CD4-positive, alpha-beta T cell treated with Interleukin-1 beta for 1 hour (primary cell): Measurements from ENCODE around the gene AZU1.
"Not testable (repeated sequence)": the region's sequence is repeated elsewhere in the genome, so short reads cannot be mapped to it uniquely, and the experiment has no call there.

Source experiments
- DNase-seq, 2 donors: peaks; one replicate each; pipeline ENCODE4 v3.0.0-alpha.2; 2020 to 2022

AZU1 gene

DNA sequence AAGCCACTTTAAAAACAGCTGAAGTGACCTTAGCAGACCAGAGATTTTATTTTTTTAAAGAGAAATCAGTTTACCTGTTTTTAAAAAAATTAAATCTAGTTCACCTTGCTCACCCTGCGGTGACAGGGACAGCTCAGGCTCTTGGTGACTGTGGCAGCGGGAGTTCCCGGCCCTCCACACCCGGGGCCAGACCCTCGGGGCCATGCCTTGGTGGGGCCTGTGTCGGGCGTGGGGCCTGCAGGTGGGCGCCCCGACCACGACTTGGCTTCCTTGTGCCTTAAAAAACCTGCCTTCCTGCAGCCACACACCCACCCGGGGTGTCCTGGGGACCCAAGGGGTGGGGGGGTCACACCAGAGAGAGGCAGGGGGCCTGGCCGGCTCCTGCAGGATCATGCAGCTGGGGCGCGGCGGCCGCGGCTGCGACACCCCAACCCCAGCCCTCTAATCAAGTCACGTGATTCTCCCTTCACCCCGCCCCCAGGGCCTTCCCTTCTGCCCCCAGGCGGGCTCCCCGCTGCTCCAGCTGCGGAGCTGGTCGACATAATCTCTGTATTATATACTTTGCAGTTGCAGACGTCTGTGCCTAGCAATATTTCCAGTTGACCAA lies 16.7 kb upstream of the AZU1 start:
- DNase-seq, result no peak

DNA sequence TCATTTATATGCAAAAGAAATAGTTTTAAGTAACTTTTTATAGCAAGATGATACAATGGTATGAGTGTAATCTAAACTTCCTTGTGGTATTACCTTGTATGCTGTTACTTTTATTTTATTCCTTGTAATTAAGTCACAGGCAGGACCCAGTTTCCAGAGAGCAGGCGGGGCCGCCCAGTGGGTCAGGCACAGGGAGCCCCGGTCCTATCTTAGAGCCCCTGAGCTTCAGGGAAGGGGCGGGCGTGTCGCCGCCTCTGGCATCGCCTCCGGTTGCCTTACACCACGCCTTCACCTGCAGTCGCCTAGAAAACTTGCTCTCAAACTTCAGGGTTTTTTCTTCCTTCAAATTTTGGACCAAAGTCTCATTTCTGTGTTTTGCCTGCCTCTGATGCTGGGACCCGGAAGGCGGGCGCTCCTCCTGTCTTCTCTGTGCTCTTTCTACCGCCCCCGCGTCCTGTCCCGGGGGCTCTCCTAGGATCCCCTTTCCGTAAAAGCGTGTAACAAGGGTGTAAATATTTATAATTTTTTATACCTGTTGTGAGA lies 16.1 kb upstream of the AZU1 start:
- DNase-seq, result no peak

DNA sequence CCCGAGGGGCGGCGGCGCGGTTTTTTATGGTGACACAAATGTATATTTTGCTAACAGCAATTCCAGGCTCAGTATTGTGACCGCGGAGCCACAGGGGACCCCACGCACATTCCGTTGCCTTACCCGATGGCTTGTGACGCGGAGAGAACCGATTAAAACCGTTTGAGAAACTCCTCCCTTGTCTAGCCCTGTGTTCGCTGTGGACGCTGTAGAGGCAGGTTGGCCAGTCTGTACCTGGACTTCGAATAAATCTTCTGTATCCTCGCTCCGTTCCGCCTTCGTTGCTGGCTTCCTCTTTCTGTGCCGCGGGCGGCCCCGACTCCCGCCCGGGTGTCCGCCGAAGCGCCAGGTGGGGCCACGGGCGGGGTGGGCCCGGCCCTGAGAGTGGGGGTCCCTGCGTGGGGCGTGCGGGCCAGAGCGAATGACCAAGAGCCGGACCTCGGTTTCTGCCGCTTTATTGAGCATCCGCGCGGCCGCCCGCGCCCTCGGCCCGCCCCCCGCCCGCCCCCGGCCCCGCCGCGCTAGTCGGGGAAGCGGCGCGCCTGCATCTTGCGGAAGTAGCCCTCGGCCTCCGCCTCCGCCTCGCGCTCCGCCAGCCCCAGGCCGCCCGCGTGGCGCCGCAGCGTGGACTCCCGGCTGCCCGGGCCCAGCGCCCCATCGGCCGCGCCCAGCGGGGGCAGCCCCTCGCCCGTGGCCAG lies 15.4 kb upstream of the AZU1 start:
- DNase-seq, result no peak

DNA sequence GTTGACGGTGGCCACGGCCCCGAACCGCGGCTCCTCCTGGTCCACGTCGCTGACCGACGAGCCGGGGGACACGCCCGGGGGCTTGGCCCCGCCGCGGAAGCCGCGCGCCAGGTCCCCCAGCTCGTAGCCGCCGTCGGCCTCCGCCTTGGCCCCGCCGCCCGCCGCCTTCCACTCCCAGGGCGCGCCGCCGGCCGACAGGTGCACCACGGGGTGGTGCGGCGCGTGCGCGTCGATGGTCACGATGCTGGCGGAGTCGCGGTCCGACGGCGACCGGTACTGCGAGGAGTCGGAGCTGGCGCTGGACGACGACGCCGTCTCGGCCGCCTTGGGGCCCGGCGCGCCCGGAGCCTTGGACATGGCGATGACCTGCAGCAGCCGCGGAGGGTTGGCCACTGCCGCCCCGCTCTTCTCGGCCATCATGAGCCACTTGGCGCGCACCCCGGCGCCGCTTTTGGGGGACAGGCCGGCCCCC lies 14.9 kb upstream of the AZU1 start:
- no peak for DNase-seq

DNA sequence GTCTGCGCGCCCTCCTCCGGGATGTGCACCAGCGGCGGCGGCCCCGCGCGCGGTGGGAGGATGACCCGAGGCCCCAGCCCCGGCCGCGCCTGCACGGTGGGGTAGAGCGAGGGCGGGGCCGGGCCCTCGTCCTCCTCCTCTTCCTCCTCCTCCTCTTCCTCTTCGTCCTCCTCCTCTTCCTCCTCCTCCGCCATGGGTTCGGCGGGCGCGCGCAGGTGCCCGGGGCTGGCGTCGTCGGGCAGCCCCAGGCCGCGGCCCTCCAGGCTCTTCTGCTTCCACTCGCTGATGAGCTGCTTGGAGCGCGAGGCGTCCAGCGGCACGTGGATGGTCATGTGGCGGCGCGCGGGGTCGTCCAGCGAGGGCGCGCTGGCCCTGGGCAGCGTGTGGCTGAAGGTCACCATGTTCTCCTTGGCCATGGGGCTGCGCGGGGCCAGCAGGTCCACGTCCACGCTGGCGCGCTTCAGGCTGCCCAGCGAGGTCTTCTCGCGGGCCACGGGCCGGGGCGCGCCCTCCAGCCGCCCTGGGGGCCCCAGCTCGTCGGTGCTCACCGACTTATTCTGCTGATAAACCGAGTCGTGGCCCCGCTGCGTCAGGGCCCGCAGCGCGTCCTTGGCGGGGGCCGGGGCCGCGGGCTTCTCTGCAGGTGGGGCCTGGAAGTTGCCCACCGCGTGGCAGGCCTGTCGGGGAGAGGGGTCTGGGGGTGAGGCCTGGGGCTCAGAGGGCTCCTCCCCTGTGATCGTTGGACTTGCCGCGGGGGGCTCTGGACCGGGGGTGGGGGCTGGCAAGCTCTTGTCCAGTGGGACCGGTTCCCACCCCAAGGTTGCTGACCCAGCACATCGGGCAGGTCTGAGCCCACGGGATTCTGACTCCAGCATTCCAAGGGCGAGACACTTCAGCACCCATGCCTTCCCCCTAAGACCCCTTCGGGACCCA lies 14.2 kb upstream of the AZU1 start:
- no peak for DNase-seq

DNA sequence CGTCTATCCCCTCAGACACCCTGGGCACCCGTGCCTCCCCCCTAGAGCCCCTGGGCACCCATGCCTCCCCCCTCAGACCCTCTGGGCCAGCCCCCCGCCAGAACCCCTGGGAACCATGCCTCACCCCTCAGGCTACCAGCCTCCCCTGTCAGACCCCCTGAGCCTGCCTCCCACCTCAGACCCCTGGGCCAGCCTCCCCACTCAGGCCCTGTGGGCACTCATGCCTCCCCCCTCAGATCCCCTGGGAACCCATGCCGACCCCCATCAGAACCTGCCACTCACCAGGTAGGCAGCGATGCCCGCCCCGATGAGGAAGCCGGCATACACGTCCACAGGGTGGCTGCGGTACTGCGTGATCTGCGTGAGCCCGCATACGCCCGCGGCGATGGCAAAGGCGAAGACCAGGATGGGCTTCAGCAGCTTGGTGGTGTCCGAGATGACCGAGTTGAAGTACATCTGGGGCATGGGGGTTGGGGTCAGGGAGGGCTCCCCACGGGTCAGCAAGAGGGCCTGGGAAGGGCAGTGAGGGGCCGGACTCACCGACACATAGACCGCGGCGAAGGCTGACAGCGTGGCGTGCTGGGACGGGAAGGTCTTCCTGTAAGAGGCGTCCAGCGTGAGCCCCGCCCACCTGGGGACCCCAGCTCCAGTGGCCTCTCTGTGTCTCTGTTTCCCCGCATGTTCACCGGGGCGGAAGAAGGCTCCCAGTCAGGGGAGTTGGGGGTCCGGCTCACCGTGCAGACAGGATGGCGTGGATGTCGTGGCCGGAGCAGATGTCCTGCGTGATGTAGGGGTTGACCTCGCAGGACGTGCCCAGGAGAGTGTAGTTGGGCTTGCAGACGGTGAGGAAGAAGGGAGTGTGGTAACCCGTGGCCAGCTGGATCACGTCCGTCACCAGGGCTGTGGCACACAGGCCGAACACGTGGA lies 13.2 kb upstream of the AZU1 start:
- no peak for DNase-seq

DNA sequence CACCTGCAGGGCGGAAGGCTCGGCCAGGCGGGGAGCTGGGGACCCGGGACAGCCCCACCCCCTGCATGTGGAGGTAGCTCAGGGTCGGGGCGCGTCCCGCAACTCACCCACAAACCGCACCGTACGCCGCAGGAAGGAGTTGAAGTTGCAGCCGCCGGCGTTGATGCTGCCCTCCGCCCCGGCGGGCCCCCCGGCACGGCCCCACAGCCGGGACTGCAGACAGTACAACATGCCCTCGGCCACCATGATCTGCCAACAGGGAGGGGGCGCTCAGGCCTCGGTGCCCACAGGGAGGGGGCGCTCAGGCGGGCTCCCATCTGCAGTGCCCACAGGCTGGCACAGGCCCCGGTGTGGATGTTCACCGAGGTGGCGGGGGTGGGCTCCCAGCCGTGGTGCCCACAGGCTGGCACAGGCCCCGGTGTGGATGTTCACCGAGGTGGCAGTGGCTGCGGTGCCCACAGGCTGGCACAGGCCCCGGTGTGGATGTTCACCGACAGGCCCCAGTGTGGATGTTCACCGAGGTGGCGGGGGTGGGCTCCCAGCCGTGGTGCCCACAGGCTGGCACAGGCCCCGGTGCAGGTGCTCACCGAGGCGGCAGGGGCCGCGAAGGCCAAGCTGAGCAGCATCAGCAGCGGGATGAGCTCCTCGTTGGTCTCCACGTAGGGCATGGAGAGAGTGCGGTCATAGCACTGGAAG lies 12.4 kb upstream of the AZU1 start:
- DNase-seq, result no peak

DNA sequence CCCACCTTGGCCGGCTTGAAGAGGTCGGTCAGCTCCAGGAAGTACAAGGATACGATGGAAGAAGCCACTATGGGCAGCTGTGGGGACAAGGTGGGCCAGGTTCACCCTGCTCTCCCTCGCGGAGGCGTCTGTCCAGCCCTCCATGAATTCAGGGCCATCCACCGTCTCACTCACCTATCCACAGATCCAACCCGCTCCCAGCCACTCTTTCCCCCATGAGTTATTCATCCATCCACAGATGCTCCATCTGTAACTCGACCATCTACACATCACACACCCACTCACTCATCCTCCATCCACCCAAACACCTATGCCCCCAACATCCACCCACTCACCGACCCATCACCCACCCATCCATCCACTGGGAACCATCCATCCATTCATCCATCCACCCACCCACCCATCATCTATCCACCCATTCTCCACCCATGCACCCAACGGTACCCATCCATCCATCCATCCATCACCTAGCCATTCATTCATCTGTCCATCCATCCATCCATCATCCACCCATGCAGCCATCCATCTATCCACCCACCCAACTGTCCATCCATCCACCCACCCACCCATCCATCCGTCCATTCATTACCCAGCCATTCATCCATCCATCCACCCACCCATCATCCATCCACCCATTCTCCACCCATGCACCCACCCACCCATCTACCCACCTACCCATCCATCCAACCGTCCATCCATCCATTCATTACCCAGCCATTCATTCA lies 11.7 kb upstream of the AZU1 start:
- no peak for DNase-seq

DNA sequence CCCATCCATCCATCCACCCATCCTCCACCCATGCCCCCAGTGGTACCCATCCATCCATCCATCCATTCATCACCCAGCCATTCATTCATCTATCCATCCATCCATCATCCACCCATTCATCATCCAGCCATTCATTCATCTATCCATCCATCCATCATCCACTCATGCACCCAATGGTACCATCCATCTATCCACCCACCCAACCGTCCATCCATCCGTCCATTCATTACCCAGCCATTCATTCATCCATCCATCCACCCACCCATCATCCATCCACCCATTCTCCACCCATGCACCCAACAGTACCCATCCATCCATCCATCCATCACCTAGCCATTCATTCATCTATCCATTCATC lies 11.2 kb upstream of the AZU1 start:
- no peak for DNase-seq

DNA sequence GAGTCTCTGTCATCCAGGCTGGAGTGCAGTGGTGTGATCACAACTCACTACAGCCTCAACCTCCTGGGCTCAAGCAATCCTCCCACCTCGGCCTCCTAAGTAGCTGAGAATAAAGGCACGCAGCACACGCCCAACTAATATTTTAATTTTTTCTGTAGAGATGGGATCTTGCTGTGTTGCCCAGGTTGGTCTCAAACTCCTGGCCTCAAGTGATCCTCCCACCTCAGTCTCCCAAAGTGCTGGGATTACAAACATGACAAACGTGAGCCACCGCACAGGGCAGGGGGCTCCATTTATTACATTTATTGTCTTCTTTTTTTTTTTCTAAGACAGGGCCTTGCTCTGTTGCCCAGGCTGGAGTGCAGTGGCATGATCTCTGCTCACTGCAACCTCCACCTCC lies 7.4 kb upstream of the AZU1 start:
- not testable (repeated sequence) for DNase-seq

DNA sequence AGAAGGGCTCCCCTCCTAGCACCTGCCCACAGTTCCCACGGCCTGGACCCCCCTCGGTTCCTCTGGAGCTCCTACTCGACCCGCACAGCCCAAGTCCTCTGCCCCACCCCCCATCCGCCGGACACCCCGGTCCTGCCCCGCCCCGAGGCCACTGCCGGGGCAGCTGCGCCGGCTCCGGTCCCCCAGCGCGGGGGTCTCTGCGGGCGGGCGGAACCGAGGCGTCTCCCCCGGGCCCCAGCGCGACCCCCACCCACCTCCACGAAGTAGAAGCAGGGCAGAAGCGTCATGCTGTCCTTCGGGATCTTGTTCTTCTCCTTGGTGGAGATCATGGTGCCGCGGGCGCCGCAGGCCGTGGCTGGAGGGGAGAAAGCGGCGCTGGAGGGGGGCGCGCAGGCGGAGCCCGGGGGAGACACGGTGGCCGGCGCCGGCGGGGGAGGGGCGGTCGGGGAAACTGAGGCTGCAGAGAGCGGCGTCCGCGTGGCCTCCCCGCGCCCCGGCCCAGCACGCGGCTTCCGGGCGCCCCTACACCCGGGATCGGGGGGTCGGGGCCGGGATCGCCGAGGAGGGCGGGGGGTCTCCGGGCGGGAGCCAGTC lies 6.3 kb upstream of the AZU1 start:
- DNase-seq, result no peak

DNA sequence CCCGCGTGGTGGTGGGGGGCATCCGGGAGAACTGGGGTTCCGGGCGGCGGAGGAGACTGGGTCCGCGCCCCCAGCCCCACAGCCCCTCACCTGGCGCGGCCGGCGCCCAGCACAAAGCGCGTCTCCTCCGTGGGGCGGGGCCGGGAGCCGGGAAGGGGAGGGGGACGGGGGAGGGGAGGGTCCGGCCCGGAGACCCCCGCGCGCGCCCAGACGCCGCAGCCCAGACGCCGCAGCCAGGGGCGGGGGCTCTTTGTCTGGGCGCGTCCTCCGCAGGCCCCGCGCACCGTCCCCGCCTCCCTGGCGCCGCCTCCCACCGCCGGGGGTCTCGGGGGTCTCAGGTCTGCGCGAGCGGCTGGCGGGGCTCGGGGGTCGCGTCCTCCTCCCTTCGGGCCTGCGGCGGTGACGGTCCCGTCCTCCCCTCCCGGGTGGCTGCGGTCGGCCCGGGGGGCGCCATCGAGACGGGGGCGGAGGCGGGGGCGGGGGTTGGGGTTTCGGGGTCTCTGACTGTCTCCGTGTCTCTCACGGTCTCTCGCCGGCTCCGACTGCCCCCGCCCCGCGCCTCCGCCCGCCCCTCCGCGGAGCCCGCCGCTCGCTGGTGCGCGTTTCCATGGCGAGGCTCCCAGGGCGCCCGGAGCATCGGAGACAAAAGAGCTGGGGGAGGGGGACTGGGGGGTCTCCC lies 5.7 kb upstream of the AZU1 start, which contains the start of gene PLPPR3:
Gene PLPPR3, minus strand, starts transcription at position 131 of the 679 bp plus-strand sequence. CDS start 396 bp downstream, outside the sequence.
- DNase-seq, result no peak

DNA sequence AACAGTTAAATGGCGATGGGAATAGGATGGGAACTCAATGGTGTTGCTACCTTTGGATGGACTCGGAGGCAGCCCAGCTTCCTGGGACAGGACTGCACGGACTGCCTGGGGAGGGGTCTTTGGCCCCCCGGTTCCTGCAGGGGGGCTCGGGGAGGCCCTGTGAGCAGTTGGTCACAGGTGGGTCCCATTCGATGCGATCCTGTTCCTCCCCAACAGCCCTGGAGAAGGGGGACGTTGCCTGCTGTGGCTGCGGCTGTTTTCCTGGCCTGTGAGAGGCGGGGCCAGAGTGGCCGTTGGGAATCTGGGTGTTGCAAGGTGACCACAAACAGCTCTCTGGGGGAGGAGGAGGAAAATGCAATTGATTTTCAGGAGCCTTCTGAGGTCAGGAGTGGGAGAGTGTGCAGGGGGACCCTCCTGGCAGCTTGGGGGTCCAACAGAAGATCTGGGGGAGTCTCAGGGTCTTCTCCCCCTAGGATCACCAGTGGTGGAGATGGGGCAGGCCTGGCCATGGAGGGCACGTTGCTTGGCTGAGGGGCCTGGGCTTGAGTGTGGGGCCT lies 4.0 kb upstream of the AZU1 start:
- DNase-seq, result no peak

DNA sequence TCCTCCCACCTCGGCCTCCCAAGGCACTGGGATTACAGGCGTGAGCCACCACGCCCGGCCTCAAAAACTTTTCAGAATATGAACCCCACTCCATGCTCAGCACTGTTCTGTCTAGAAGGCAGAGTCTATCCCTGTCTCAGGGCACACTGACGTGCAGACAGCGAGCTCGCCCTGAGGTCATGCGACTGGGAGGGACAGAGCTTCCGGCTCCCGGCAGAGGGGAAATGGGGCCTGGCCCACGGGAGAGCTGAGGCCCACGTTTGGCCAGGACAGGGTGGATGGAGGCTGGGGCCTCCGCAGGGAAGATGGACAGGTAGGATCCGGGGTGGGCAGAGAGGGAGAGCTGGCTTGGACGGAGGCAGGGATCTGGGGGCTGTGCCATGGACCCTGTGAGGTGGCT lies 2.8 kb upstream of the AZU1 start:
- DNase-seq, result no peak

DNA sequence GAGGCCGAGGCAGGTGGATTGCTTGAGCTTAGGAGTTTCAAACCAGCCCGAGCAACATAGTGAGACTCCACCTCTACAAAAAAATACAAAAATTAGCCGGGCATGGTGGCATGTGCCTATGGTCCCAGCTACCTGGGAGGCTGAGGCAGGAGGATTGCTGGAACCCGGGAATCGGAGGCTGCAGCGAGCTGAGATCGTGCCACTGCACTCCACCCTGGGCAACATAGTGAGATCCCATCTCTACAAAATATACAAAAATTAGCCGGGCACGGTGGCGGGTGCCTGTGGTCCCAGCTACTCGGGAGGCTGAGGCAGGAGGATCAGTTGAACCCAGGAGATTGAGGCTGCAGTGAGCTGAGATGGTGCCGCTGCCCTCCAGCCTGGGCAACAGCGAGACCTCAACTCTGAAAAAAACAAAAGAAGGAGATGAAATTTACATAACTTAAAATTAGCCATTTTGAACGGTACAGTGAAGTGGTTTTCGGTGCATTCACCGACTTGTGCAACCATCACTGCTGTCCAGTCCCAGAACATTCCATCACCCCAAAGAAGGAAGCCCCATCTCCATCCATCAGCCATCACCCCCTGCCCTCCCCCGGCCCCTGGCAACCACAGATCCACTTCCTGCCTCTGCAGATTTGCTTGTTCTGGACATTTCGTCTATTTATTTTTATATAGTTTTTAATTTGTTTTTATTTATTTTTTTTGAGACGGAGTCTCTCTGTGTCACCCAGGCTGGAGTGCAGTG lies 1.6 kb upstream of the AZU1 start:
- no peak for DNase-seq

DNA sequence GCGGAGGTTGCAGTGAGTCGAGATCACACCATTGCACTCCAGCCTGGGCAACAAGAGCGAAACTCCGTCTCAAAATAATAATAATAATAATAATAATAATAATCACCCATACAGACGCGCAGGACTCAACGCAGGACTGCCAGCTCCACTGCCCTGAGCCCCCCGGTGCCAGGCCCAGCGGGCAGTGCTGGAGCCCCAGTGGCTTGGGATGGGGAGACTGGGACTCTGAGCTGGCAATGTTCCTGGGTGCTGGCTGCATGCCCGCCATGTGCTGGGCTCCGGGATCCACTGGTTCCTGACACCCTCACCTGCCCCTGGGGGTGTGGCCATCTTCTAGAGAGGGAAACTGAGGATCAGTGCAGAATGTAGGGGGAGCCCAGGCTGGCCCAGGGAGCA lies 325 bp upstream of the AZU1 start:
- no peak for DNase-seq

DNA sequence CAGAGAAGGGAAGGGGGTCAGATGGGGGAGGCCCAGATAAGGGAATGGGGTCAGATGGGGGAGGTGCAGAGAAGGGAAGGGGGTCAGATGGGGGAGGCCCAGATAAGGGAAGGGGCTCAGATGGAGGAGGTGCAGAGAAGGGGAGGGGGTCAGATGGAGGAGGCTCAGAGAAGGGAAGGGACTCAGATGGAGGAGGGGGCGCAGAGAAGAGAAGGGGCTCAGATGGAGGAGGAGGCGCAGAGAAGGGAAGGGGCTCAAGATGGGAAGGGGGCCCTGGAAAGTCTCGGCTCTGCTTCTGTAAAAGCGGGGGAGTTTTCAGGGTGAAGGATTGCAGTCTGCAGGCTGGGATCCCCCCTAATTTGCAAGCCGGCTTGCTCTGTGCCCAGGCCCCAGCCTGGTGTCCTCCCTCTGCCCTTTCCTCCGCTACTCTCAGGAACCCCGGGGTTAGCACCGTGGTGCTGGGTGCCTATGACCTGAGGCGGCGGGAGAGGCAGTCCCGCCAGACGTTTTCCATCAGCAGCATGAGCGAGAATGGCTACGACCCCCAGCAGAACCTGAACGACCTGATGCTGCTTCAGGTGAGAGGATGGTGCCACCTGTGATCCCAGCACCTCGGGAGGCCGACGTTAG lies 1.6 kb downstream of the AZU1 start:
- DNase-seq, result no peak
